ENCODE data around the gene ATF6B.

Gene ATF6B

DNA sequence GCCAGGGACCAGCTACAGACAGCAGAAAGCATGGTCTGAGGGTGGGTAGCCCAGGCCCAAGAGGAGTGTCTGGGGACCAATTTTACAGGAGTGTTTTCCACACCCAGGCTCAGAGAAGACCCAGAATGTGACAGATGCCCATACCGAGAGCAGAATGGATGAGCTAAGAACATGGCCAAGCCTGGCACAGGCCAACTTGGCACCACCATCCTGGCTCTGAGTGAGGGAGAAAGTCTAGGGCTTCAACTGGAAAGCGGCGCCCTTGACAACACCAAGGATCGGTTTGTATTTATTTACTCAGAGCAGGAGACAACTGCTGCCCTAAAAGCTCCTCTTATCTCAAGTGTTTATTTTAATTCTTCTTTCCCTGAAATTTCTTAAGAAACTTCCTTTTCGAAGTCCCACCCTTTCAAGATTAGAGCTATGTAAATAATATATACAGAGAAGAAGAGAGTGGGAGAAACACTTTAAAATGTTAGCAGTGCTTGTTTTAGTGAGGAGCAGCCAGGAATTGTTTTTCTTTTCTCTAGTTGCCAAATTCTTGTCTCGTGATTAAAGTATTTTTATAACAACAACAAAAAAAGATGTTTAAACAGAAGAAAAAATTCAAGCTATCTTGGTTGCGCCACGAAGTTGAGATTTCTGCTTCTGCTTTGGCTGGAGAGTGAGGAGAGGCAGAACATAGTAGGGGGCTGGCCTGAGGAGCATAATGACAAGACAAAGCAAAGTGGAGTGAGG is 35.1 kb downstream of the ATF6B start:
- FAIRE-seq: no peak
- TF ChIP-seq CTCF (IDR thresholded peaks at IDR 0.05; ENCODE audit: insufficient read depth, missing control alignments): no peak
- no peak for DNase-seq (ENCODE audit: insufficient read length, low spot score)

DNA sequence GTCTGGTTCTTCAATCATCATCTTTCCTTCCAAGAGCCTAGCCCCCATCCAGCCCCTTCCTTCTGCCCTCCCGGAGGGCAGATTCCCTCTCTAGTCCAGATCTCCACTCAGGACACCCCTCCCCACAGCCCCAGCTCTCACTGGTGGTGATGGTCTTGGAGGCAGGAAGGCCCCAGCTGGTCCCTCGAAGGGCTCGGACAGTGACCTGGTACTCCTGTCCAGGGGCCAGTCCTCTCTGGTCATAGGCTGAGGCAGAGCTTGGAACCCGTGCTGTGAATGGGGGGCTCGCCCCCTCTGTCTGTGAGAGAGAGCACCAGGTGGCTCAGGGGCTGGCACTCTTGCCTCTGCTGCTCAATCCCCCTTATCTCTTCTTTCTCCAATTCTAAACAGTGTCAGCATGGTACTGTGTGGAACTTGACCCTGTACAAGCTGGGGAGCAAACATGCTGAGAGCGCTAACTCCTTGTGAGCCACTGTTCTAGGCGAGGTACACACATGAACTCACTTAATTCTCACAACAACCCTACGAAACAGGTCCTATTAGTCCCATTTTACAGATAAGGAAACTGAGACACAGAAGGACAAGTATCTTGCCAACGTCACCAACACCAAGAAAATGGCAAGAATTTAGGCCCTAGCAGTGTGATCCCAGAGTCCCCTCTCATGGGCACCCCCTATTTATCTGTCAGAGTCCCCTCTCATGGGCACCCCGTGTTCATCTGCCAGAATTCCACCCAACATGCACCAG is 38.8 kb downstream of the ATF6B start:
- DNase-seq (ENCODE audit: insufficient read length, low spot score): no peak
- FAIRE-seq: no peak
- no peak for TF ChIP-seq CTCF (IDR thresholded peaks at IDR 0.05; ENCODE audit: insufficient read depth, missing control alignments)

DNA sequence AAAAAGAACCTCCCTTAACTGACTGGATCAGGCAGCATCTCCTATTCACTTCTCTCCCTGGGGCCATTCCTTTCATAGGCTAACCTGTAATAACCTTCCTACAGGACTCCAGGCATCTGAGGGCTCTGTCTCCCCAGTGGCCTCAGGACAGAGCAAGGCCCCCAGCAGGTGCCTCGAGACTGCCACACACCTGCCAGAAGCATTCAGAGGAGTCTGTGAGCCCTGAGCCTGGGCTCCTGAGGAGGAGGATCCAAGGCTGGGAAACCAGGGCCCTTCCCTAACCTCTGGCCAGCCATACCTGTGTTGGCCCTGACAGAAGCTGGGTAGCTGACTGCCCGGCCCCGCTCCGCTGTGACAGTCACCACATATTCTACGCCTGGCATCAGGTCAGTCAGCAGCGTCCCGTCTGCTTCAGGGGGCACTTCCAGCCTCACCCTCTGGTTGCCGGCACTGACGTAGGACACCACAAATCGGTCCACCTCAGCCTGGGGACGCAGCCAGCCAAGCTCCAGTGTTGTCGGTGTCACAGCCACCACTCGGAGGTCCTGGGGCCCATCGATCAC is 39.5 kb downstream of the ATF6B start:
- no peak for TF ChIP-seq CTCF (IDR thresholded peaks at IDR 0.05; ENCODE audit: insufficient read depth, missing control alignments)
- DNase-seq (ENCODE audit: insufficient read length, low spot score) (no peak), FAIRE-seq (no peak)

DNA sequence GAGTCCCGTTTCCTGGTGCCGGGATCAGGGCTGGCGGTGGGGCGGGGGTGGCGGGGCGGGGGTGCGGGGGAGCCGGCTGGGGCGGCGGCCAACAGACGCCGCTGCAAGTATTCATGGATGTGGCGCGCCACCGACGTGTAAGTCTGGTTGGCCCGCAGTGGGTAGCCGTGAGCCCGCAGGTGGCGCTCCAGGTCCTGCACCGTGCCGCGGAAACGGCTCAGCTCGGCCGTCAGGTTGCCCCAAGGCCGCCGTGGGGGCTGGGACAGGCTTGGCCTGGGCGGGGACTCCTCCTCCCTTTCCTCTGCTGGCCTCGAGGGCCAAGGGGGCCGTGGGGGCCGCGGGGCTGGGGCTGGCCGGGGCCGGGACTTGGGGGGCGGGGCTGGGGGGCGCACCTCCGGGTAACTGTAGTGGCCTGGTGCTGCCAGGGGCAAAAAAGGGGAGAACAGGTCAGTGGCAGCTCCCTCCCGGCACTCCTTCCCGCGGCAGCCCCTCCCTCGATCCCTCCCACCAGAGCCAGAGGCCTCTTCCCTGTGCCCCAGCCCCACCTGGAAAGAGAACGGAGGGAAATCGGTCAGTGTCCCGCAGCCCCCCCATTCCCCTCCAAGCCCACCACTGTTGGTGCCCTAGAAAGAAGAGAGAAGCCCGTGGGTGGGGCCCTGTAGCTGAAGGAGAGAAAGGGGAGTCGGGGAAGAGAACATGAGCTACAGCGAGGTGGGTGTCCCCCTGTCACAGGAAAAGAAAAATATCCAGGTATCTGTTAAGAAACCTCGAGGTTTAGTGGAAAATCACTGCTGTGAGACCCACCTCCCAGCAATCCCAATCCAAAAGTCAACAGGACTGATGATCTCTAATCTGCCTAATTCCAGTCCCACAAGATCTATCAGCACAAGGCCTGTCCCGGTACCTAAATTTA is 40.2 kb downstream of the ATF6B start:
- no peak for FAIRE-seq
- peak; percentile 50 for DNase-seq (ENCODE audit: insufficient read length, low spot score)
- TF ChIP-seq CTCF (IDR thresholded peaks at IDR 0.05; ENCODE audit: insufficient read depth, missing control alignments): peak; percentile 45

DNA sequence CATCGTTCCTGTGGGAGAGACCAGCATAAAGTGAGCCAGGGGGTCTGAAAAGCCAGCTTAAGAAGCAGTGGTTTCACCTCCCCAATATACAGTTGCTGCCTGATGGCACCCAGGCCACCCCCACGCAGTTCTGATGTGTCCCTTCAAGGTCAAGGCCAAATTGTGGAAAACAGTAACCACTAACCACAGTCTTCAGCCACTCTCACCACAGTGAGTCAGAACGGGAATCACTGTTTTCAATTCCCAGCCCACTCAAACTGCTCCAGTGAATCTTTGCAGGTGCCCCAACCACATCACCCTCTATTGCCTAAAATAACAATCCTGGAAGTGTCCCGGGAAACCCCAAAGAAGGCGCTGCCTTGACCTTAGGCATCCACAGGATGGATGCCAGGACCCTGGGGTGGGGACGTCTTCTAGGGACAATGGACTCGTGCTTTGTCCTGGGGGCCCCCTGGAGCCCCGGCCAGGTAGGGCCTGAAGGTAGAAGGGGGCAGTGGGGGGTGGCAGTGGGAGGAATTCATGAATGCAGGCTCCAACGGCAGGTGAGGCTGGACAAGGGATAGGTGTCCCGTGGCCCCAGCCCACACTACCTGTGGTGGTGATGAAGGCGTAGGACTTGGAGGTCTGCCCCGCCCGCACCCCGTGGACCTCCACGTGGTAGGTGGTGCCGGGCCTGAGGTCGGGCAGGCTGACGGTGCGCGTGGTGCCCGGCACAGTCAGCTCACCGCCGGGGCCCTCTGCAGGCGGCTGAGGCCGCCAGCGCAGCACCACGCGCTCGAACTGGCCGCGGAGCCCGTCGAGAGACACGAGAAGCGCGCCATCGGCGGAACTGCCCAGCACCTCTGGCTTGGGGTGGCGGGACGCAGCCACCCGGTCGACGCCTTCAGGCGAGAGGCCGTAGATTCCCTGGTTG is 41.1 kb downstream of the ATF6B start:
- FAIRE-seq (no peak), DNase-seq (ENCODE audit: insufficient read length, low spot score) (no peak)
- TF ChIP-seq CTCF (IDR thresholded peaks at IDR 0.05; ENCODE audit: insufficient read depth, missing control alignments): no peak

Measured in D721Med (cell line).